SHP77 (cell line): ENCODE results near the gene DIP2C.
"Not testable (repeated sequence)": the region's sequence is repeated elsewhere in the genome, so short reads cannot be mapped to it uniquely, and the experiment has no call there.

Source experiments
- DNase-seq, 2 experiments: peaks; one replicate each; lab custom pipeline; 2025; lab: John Stamatoyannopoulos, UW

DIP2C gene

DNA sequence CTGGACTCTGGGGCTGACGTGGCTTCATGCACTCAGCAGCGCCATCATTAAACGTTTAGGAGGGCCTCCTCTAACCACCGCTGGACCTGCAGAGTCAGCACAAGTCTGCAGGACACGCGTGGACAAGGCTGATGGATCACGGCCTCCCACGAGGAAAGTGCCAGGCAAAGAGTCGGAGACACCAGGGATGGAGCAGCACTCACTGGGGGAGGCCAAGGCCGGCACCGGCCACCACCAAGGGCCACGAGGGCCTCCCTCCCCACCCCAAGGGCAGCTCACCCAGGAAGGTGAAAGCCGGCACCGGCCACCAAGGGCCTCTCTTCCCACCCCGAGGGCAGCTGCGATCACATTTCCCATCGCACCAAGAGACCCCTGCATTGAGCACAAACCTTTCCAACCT lies 91.5 kb downstream of the DIP2C start:
- DNase-seq = no peak

GRCh38 chr10:596725-597345 lies 92.6 kb downstream of the DIP2C start:
- no peak for DNase-seq

DNA sequence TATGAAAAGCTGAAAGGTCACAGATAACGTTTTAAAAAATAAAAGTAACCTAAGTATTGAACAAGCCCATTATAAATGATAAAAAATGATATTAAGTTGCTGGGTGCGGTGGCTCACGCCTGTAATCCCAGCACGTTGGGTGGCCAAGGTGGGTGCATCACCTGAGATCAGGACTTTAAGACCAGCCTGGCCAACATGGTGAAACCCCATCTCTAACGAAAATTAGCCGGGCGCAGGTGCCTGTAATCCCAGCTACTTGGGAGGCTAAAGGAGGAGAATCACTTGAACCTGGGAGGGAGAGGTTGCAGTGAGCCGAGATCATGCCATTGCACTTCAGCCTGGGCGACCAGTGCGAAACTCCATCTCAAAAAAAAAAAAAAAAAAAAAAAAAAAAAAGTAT lies 93.3 kb downstream of the DIP2C start:
- not testable (repeated sequence) for DNase-seq

DNA sequence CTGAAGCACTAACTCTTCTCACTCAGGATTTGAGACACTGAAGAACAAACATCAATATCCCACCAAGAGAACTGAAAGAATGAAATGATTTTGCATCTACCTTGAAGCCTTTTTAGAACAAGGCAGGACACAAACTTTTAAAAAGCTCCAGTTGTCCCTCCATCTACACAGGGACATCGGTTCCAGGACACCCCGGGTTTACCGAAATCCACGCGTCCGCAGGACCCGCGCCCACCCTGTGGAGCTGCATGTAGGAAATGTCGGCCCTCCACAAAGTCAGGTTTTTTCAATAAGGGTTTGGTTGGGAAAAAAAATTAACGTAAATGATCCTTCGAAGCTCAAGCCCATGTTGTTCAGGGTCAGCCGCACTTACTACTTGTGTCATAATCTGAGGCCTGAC lies 94.0 kb downstream of the DIP2C start:
- no peak for DNase-seq

GRCh38 chr10:594584-595270 lies 94.7 kb downstream of the DIP2C start:
- DNase-seq = no peak

- DNase-seq = no peak
These were observed 95.5 kb downstream of the DIP2C start for GRCh38 chr10:593901-594457.

DNA sequence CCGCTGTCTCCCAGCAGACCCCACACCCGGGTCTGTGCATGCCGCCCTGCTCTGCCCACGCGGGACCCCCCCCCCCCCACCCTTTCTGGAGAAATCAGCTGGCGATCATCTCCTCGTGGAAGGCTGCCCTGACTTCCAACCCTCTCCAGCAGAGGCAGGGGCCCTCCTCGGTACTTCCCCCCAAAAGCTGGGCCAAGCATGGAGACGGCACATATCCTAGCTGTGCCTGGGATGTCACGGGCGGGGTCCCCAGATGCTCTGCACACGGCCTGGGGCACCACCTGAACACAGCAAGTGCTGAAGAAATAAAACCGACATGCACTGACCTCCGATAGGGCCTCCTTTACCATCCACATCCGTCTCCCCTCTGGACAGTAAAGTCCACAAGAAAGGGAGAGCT lies 96.0 kb downstream of the DIP2C start:
- no peak for DNase-seq

DNA sequence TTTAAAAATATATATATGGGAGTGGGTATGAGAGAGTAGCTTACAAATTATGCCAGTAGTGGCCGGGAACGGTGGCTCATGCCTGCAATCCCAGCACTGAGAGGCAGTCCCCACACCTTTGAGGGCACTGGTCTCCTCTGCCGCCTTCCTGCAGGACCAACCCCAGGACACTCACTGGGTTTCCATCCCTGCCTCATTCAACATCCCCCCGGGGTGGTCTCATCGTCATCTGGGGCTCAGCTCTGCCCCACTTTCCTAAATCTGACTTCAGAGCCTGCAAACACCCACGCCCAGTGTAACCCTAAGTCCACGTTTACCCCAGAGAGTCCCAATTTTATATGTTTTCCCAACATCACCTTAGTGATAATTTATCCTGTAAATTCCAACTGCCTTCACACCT lies 96.5 kb downstream of the DIP2C start:
- DNase-seq = no peak

DNA sequence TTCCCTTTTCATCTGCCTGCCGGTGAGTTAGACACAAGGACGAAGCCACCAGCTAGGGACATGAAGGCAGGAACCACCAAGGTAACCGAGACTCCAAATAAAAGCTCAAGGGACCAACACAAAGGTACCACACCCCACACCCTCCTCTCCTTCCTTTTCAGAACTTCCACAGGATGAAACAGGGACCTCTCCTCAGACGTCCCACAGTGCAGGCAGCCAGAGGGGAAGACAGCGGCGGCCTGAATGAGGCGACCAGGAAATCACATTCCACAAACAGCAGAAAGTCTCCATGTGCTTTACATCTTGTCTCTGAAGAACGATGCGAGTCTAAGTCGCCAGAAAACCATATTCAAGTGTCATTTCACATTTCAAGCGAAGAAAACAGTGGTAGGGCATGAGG lies 97.8 kb downstream of the DIP2C start:
- no peak for DNase-seq

- no peak for DNase-seq
These were observed 98.7 kb downstream of the DIP2C start for GRCh38 chr10:590721-591120.

GRCh38 chr10:589961-590680 lies 99.3 kb downstream of the DIP2C start:
- DNase-seq = no peak

- DNase-seq = no peak
These were observed 101.0 kb downstream of the DIP2C start for GRCh38 chr10:588246-589165.

- no peak for DNase-seq
These were observed 102.8 kb downstream of the DIP2C start for GRCh38 chr10:586716-587115.

DNA sequence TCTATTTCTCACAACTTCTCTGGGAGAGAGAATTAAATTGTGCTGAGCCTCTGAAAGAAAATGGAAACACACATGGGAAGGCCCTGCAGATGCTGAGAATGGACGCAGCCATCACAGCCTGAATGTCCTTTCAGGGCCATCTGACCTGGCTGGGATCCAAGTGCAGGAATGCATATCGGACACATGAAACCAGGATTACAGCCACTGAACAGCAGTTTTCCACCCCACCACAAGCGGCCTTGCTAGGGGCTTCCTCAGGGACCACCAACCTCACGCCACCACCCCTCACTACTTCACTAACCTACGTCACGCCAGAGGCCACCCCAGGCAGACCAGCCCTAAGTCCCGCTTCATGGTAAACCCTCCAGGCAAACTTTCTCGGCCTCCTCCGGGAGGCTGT lies 103.3 kb downstream of the DIP2C start:
- no peak for DNase-seq

GRCh38 chr10:585502-585901 lies 104.0 kb downstream of the DIP2C start:
- no peak for DNase-seq

- not testable (repeated sequence) for DNase-seq
These were observed 104.8 kb downstream of the DIP2C start for GRCh38 chr10:584497-585290.

DNA sequence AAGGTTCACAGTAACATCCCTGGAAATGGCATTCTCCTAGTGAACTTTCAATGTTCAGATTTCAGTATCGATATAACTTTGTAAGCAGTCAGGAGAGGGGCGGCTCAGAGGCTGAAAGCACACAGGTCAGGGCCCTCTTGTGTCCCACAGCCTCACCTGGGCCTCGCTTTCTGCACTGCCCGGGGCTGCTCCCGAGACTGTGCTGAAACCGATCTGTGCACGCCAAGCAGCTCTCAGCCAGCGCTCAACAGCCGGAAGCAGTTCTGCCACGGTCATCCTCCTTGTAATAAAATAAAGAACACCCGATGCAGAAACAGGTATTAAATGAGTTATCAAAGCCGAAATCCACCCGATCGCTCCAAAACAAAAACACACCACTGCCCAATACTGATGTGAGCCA lies 106.0 kb downstream of the DIP2C start:
- DNase-seq = no peak

DNA sequence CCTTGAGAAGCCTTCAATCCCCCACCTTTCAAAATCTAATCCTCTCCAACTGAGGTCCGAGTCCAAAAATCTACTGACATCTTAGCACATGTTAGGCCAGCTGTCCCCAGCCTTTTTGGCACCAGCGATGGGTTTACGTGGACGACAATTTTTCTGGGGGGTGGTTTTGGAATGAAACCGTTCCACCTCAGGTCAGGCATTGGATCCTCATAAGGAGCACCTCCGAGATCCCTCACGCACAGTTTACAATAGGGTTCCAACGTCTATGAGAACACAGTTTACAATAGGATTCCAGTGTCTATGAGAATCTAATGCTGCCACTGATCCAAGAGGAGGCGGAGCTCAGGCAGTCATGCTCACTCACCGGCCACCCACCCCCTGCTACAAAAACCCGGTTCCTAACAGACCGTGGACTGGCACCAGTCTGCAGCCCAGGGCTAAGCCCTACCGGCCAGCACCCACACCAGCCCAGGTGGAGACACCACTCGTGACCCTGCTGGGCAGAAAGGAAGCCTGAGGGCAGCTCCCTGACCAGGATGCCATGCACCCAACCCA lies 107.6 kb downstream of the DIP2C start:
- DNase-seq = no peak

DNA sequence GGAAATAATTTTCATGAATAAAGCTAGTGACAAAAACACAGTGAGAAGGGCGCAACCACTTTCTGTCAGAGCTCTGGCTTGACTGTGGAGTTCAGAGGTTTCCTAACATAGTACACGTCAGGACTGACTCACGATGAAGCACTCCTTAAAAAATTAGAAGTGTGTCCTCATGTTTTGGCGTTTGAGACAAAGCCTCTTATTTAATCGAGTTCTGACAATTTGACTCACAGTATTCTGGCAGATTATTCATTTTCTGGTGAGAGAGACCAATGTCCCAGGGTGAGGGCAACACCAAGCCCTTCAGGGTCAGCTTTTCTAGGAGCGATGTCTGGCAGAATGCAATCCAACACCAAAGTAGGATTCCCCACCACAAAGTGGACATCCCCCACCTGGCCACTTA lies 108.7 kb downstream of the DIP2C start:
- no peak for DNase-seq

DNA sequence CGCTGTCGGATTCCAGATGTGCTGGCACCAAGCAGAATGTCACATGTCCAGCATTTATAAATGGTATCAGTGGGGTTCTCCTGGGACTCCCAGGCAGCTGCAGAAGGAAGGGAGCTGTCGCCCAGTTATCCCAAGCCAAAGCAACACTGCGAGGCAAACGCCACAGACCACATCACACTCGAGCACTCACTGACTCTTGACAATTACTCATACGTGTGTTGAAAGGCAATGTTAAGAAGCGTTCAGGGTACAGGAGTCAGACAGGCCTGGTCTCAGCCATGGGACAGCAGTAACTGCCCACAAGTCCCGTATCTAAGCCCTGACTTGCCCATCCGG lies 113.4 kb downstream of the DIP2C start:
- no peak for DNase-seq
